H9 (cell line): Measurements from ENCODE around the gene KIF6. TPM values are rescaled to one million over a fixed set of nuclear protein-coding genes. Genes with fewer than 3 reads are reported as not detected.

Experiments
- DNase-seq: peaks from one replicate; pipeline ENCODE4 v3.0.0-alpha.2; 2017
- H2AFZ ChIP-seq: one replicate; pipeline ENCODE4 v1.6.1; 2013; ENCODE audit warnings: mild to moderate bottlenecking, low read length, control low read depth, moderate library complexity
- H2AK5ac ChIP-seq: 2 replicates; pipeline ENCODE4 v1.6.1; 2013; ENCODE audit warnings: low read length, control low read depth, mixed read lengths; ENCODE audit not compliant: insufficient read length
- H2BK120ac ChIP-seq: one replicate; pipeline ENCODE4 v1.6.1; 2013; ENCODE audit warnings: low read depth, mild to moderate bottlenecking, low read length, control low read depth, inconsistent platforms; ENCODE audit not compliant: poor library complexity, severe bottlenecking
- H2BK12ac ChIP-seq: 2 replicates; pipeline ENCODE4 v1.6.1; 2013; ENCODE audit warnings: low read length, control low read depth, mixed read lengths, low read depth; ENCODE audit not compliant: insufficient read length
- H2BK15ac ChIP-seq: 2 replicates; pipeline ENCODE4 v1.6.1; 2013; ENCODE audit warnings: low read depth, low read length, control low read depth
- H2BK20ac ChIP-seq: one replicate; pipeline ENCODE4 v1.6.1; 2013; ENCODE audit warnings: low read depth, mild to moderate bottlenecking, low read length, control low read depth, inconsistent platforms; ENCODE audit not compliant: poor library complexity, severe bottlenecking
- H2BK5ac ChIP-seq: 2 replicates; pipeline ENCODE4 v1.6.1; 2013; ENCODE audit warnings: low read length, control low read depth, mixed read lengths; ENCODE audit not compliant: insufficient read length
- H3K14ac ChIP-seq: 2 replicates; pipeline ENCODE4 v1.6.1; 2013; ENCODE audit warnings: low read length, control low read depth; ENCODE audit not compliant: insufficient read depth
- H3K18ac ChIP-seq: 2 replicates; pipeline ENCODE4 v1.6.1; 2013; ENCODE audit warnings: low read depth, mild to moderate bottlenecking, mixed read lengths, low read length, control low read depth; ENCODE audit not compliant: insufficient read length
- H3K23ac ChIP-seq: 2 replicates; pipeline ENCODE4 v1.6.1; 2013; ENCODE audit warnings: low read length, control low read depth, mixed read lengths, low read depth; ENCODE audit not compliant: insufficient read length
- H3K23me2 ChIP-seq: 2 replicates; pipeline ENCODE4 v1.6.1; 2013; ENCODE audit warnings: low read depth, mild to moderate bottlenecking, mixed read lengths, low read length, control low read depth; ENCODE audit not compliant: insufficient read length, poor library complexity, severe bottlenecking
- H3K27ac ChIP-seq: 2 replicates; pipeline ENCODE4 v1.5.1; 2013; ENCODE audit warnings: low read length, control low read depth, mixed read lengths, low read depth; ENCODE audit not compliant: insufficient read length
- H3K27me3 ChIP-seq: 2 replicates; pipeline ENCODE4 v1.6.1; 2013; ENCODE audit warnings: low read length, control low read depth, inconsistent platforms; ENCODE audit not compliant: insufficient read depth
- H3K4ac ChIP-seq: 2 replicates; pipeline ENCODE4 v1.6.1; 2013; ENCODE audit warnings: low read depth, mild to moderate bottlenecking, control low read depth, inconsistent platforms, low read length, moderate library complexity
- H3K4me1 ChIP-seq: 2 replicates; pipeline ENCODE4 v1.6.1; 2013; ENCODE audit warnings: low read length, control low read depth, inconsistent platforms; ENCODE audit not compliant: insufficient read depth
- H3K4me2 ChIP-seq: 2 replicates; pipeline ENCODE4 v1.6.1; 2013; ENCODE audit warnings: low read length, control low read depth, mixed read lengths; ENCODE audit not compliant: insufficient read length, insufficient read depth
- H3K56ac ChIP-seq: 2 replicates; pipeline ENCODE4 v1.6.1; 2013; ENCODE audit warnings: low read depth, mild to moderate bottlenecking, mixed read lengths, low read length, control low read depth; ENCODE audit not compliant: insufficient read length
- H3K79me1 ChIP-seq: 2 replicates; pipeline ENCODE4 v1.6.1; 2013; ENCODE audit warnings: low read depth, mild to moderate bottlenecking, moderate library complexity, low read length, control low read depth, inconsistent platforms; ENCODE audit not compliant: insufficient read depth, poor library complexity, severe bottlenecking
- H3K79me2 ChIP-seq: 2 replicates; pipeline ENCODE4 v1.6.1; 2013; ENCODE audit warnings: low read length, control low read depth, inconsistent platforms; ENCODE audit not compliant: insufficient read depth
- H3K9ac ChIP-seq: 2 replicates; pipeline ENCODE4 v1.6.1; 2013; ENCODE audit warnings: low read length, control low read depth, mixed read lengths; ENCODE audit not compliant: insufficient read length; ENCODE audit errors: extremely low read depth
- H3K9me3 ChIP-seq: one replicate; pipeline ENCODE4 v1.6.1; 2013; ENCODE audit warnings: low read depth, low read length, inconsistent platforms; ENCODE audit not compliant: control insufficient read depth
- H3T11ph ChIP-seq: one replicate; pipeline ENCODE4 v1.6.1; 2013; ENCODE audit warnings: mild to moderate bottlenecking, low read length, control low read depth, inconsistent platforms
- H4K20me1 ChIP-seq: one replicate; pipeline ENCODE4 v1.6.1; 2013; ENCODE audit not compliant: control insufficient read depth, insufficient read length, insufficient read depth
- H4K5ac ChIP-seq: 2 replicates; pipeline ENCODE4 v1.6.1; 2013; ENCODE audit warnings: low read depth, mild to moderate bottlenecking, mixed read lengths, low read length, control low read depth; ENCODE audit not compliant: insufficient read length
- H4K8ac ChIP-seq: replicated peaks from 2 replicates; pipeline ENCODE4 v1.6.1; 2013; ENCODE audit warnings: low read length, control low read depth, mixed read lengths, low read depth; ENCODE audit not compliant: insufficient read length
- H4K91ac ChIP-seq: 2 replicates; pipeline ENCODE4 v1.6.1; 2013; ENCODE audit warnings: low read depth, mild to moderate bottlenecking, moderate library complexity, mixed read lengths, low read length, control low read depth; ENCODE audit not compliant: insufficient read length
- H3K27ac Mint-ChIP-seq, 3 experiments: 2 replicates in 2 of 3; 3 replicates in 1 of 3; pipeline ENCODE4 v1.8.0; 2020 to 2021; ENCODE audit warnings: mixed read lengths in 3 of 3, mild to moderate bottlenecking in 1 of 3, moderate library complexity in 1 of 3
- H3K27me3 Mint-ChIP-seq: 2 replicates; pipeline ENCODE4 v1.8.0; 2021; ENCODE audit warnings: low read depth, mild to moderate bottlenecking, moderate library complexity, mixed read lengths
- H3K36me3 Mint-ChIP-seq, 3 experiments: 2 replicates in 2 of 3; 3 replicates in 1 of 3; pipeline ENCODE4 v1.8.0; 2020 to 2021; ENCODE audit warnings: low read depth in 3 of 3, mixed read lengths in 3 of 3; ENCODE audit not compliant: insufficient read depth in 1 of 3
- H3K4me1 Mint-ChIP-seq, 2 experiments: 2 replicates each; pipeline ENCODE4 v1.8.0; 2020; ENCODE audit warnings: mixed read lengths in 2 of 2
- H3K4me3 Mint-ChIP-seq, 2 experiments: 2 replicates in 1 of 2; 3 replicates in 1 of 2; pipeline ENCODE4 v1.8.0; 2020 to 2021; ENCODE audit warnings: mild to moderate bottlenecking in 2 of 2, mixed read lengths in 2 of 2, moderate library complexity in 1 of 2
- H3K9me3 Mint-ChIP-seq, 2 experiments: 2 replicates in 1 of 2; 3 replicates in 1 of 2; pipeline ENCODE4 v1.8.0; 2020; ENCODE audit warnings: mild to moderate bottlenecking in 2 of 2, mixed read lengths in 2 of 2, moderate library complexity in 1 of 2
- WGBS: extraction: QIAGEN DNeasy Blood & Tissue Kit; methylation state at CpG from one replicate; pipeline ENCODE4 v1.1.7; 2013; ENCODE audit warnings: missing lambda C conversion rate, low lambda C conversion rate, mixed read lengths; ENCODE audit not compliant: insufficient read length; ENCODE audit errors: extremely low coverage; 5-methylcytosine and 5-hydroxymethylcytosine counted together
- total RNA-seq: library from RNA; stranded (reverse); gene quantifications from 2 replicates; pipeline ENCODE4 v1.2.1, GENCODE V29; 2021
- TF ChIP-seq, protein P1 (sequence below): fragments of 200-600 bp; sonication (generic); conservative IDR thresholded peaks from 3 replicates; pipeline ENCODE4 v1.8.0; 2021; ENCODE audit warnings: antibody characterized with exemption, mild to moderate bottlenecking

KIF6 gene
- total RNA-seq, 1 experiment from 2014 or later, result 0.63 TPM

DNA sequence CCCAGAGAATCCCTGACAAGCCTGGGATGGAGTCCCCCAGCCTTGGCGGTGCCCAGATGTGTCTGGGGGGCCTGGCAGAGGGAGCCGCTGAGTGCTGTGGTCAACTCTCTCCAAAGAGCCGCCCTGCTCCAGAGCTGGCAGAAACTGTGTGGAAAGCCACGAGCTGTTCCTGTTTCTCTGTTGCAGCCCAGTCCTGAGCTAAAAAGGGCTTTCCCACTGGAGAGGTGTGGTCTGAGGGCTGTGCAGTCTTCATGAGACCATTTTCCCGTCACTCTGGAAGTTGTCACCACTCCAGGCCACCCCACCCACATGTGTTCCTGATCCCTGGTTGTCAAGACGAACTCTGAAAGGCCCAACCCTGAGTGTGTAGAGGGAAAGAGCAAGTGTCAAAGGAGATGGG, 303.0 kb downstream of the KIF6 start:
- Histone ChIP-seq H4K20me1 (no peaks in the 10 kb centered on the region), H3K23me2 (no peaks in the 10 kb centered on the region), H3K9ac (no peak overlapping the region), H4K5ac (no peak overlapping the region), H2BK120ac (no peak overlapping the region), H2BK20ac (no peak overlapping the region), H3K4ac (no peak overlapping the region), H3K18ac (no peak overlapping the region), H4K91ac (no peak overlapping the region), H2BK5ac (no peak overlapping the region), H3K9me3 (no peaks in the 10 kb centered on the region), H2BK15ac (no peak overlapping the region), H3T11ph (no peak overlapping the region), H3K27ac (no peak overlapping the region), H3K14ac (no peak overlapping the region), H3K56ac (no peak overlapping the region), H2BK12ac (no peak overlapping the region), H2AK5ac (no peak overlapping the region), H2AFZ (no peak overlapping the region), H3K79me2 (no peaks in the 10 kb centered on the region), H4K8ac (no peak overlapping the region), H3K79me1 (no peaks in the 10 kb centered on the region), H3K4me2 (no peak overlapping the region), H3K27me3 (no peaks in the 10 kb centered on the region), H3K4me1 (no peaks in the 10 kb centered on the region), H3K23ac (no peak overlapping the region)
- DNase-seq, result no peak
- no peaks in the 10 kb centered on the region for H3K36me3 Mint-ChIP-seq
- H3K4me3 Mint-ChIP-seq, result no peak overlapping the region
- H3K9me3 Mint-ChIP-seq, result no peaks in the 10 kb centered on the region
- H3K27ac Mint-ChIP-seq, result no peak overlapping the region
- H3K4me1 Mint-ChIP-seq, result peaks cover 9 to 11% of the 10 kb centered on the region in 2 experiments; a peak in 3 of 4 replicates
- WGBS, result no CpG with 5 or more reads among the region's 6 CpGs
- TF ChIP-seq, protein P1, sequence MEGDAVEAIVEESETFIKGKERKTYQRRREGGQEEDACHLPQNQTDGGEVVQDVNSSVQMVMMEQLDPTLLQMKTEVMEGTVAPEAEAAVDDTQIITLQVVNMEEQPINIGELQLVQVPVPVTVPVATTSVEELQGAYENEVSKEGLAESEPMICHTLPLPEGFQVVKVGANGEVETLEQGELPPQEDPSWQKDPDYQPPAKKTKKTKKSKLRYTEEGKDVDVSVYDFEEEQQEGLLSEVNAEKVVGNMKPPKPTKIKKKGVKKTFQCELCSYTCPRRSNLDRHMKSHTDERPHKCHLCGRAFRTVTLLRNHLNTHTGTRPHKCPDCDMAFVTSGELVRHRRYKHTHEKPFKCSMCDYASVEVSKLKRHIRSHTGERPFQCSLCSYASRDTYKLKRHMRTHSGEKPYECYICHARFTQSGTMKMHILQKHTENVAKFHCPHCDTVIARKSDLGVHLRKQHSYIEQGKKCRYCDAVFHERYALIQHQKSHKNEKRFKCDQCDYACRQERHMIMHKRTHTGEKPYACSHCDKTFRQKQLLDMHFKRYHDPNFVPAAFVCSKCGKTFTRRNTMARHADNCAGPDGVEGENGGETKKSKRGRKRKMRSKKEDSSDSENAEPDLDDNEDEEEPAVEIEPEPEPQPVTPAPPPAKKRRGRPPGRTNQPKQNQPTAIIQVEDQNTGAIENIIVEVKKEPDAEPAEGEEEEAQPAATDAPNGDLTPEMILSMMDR, result no peak
- no peaks in the 10 kb centered on the region for H3K27me3 Mint-ChIP-seq
